Mucosa of descending colon (tissue), 3 donors: ENCODE data around the gene DCD. TPM values are rescaled to one million over a fixed set of nuclear protein-coding genes. Genes with fewer than 3 reads are reported as not detected.

Source experiments
- ATAC-seq: fragments of 200-7000 bp; cut with Tn5 transposase; one replicate; pipeline ENCODE4 v1.9.1; 2020; ENCODE audit warnings: mild to moderate bottlenecking, moderate library complexity
- DNase-seq, 3 donors: peaks; one replicate each; pipeline ENCODE4 v3.0.0-alpha.2; 2020
- H3K36me3 ChIP-seq: fragments of 200-600 bp; one replicate; pipeline ENCODE4 v1.8.0; 2021; ENCODE audit warnings: low read depth, mild to moderate bottlenecking
- H3K4me1 ChIP-seq: fragments of 200-600 bp; one replicate; pipeline ENCODE4 v1.8.0; 2021; ENCODE audit warnings: low read depth, mild to moderate bottlenecking
- H3K4me3 ChIP-seq: fragments of 200-600 bp; one replicate; pipeline ENCODE4 v1.8.0; 2021; ENCODE audit warnings: mild to moderate bottlenecking
- H3K9me3 ChIP-seq: fragments of 200-600 bp; one replicate; pipeline ENCODE4 v1.8.0; 2021; ENCODE audit warnings: mild to moderate bottlenecking
- CTCF ChIP-seq: fragments of 200-600 bp; IDR thresholded peaks from one replicate; pipeline ENCODE4 v1.8.0; 2022; ENCODE audit warnings: antibody characterized with exemption, mild to moderate bottlenecking
- intact Hi-C, 2 donors: fragments of 100-400 bp; cut with DNase I in 1 of 2; cut with micrococcal nuclease in 1 of 2; formaldehyde crosslinking; loops; one replicate each; pipeline versions ENCODE4 v1.11.0 to v1.11.1; 2022; cut with DNase I, micrococcal nuclease
- total RNA-seq, 3 donors: library from RNA; stranded (reverse); fragmentation: NEBNext Ultra II Directional in 2 of 3; extraction: Animal tissue kit (Norgen Biotek cat#: 25700) in 2 of 3; gene quantifications; one replicate each; pipeline versions ENCODE4 v1.2.1 to v1.2.4, GENCODE V29; 2021 to 2023
- donor health status: DM: no; HTN: no; CAD: no; lungs with moderate emphysema.
- donor health status: DM: no; HTN: no; CAD: no.
- donor health status: DM: no; HTN: yes; CAD: no.

The DCD gene
- total RNA-seq, 3 donors from 2014 or later = not detected

- ATAC-seq (no peak), DNase-seq (no peak)
- H3K36me3 ChIP-seq = no peaks in the 10 kb centered on the region
- H3K4me3 ChIP-seq = no peak overlapping the region
- no peaks in the 10 kb centered on the region for H3K4me1 ChIP-seq
- H3K9me3 ChIP-seq = no peaks in the 10 kb centered on the region
- intact Hi-C loops = no loop called here
- no peak for TF ChIP-seq CTCF
Observed at GRCh38 chr12:54660320-54660962, 12.3 kb upstream of the DCD start.

- intact Hi-C loops = no loop called here
- Histone ChIP-seq H3K9me3 (no peaks in the 10 kb centered on the region), H3K4me3 (no peak overlapping the region), H3K36me3 (no peaks in the 10 kb centered on the region), H3K4me1 (no peaks in the 10 kb centered on the region)
- DNase-seq (peak in 1 of 3 donors; percentile 46), ATAC-seq (peak; percentile 61)
- TF ChIP-seq CTCF = no peak
Observed at GRCh38 chr12:54658306-54659264, 10.4 kb upstream of the DCD start.

- ATAC-seq = no peak
Observed at GRCh38 chr12:54657105-54657607, 9.0 kb upstream of the DCD start.

GRCh38 chr12:54654926-54655325, 6.8 kb upstream of the DCD start:
- no peak for DNase-seq
- no peak for ATAC-seq
- no peak overlapping the region for H3K4me3 ChIP-seq
- H3K36me3 ChIP-seq = no peaks in the 10 kb centered on the region
- TF ChIP-seq CTCF = no peak
- H3K4me1 ChIP-seq = no peaks in the 10 kb centered on the region
- intact Hi-C loops = no loop called here
- H3K9me3 ChIP-seq = no peaks in the 10 kb centered on the region

More at GRCh38 chr12:54657105-54657607, 9.0 kb upstream of the DCD start:
- no peak overlapping the region for H3K4me3 ChIP-seq
- TF ChIP-seq CTCF = no peak
- intact Hi-C loops = no loop called here
- no peaks in the 10 kb centered on the region for H3K9me3 ChIP-seq
- DNase-seq = no peak
- no peaks in the 10 kb centered on the region for H3K4me1 ChIP-seq
- no peaks in the 10 kb centered on the region for H3K36me3 ChIP-seq

GRCh38 chr12:54653025-54653424, 4.9 kb upstream of the DCD start:
- no peaks in the 10 kb centered on the region for H3K9me3 ChIP-seq
- no peak for TF ChIP-seq CTCF
- DNase-seq (no peak), ATAC-seq (no peak)
- H3K4me3 ChIP-seq = no peak overlapping the region
- H3K36me3 ChIP-seq = no peaks in the 10 kb centered on the region
- H3K4me1 ChIP-seq = no peaks in the 10 kb centered on the region
- intact Hi-C loops = no loop called here
